Amniotic stem cell (primary cell): ENCODE measurements around the gene RIBC2.
"Not testable (repeated sequence)": the region's sequence is repeated elsewhere in the genome, so short reads cannot be mapped to it uniquely, and the experiment has no call there.

Experiments used
- DNase-seq: peaks from one replicate; lab custom pipeline; 2025; lab: John Stamatoyannopoulos, UW

Gene RIBC2

DNA sequence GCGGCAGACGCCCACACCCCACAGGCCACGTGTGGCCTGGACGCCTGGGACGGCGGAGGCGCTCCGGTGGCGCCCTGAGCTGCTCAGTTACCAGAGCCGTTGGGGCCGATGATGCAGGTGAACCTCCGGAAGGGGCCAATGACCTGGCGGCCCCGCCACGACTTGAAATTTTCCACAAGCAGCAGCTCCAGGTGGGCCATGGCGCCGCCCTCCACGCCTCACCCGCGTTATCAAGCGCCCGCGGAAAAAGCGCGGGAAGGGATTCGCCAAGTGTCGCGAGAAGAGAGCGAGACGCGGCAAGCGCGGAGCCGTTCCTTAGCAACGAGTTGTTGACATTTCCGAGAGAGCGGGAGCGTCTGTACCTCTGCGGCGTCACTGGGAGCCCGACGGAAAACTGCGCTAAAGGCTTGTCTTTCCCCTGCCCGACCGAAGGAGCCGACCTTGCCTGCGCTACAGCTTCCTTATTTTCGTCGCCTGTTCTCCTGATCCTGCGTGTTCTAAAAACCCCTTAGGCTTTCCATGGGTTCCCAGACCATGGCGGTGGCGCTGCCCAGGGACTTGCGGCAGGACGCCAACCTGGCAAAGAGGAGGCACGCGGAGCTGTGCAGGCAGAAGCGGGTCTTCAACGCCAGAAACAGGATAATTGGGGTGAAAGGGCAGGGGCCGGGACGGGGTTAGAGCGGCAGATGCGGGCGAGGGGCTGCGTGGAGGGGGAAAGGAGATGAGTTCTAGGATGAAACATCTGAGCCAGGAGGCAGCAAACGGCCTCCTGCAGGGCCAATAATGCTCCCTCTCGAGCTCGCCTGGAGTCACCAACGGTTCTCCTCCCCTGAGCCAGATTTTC is at the start of gene RIBC2, which contains the start of gene SMC1B:
RIBC2 (plus strand) TSS at position 326 of the 844 bp plus-strand sequence; CDS start at position 520, 194 bp downstream.
SMC1B (minus strand) TSS at position 232 of the 844 bp plus-strand sequence; CDS start at position 200, 32 bp downstream.
- no peak for DNase-seq

GRCh38 chr22:45366713-45367112 is 46.8 kb upstream of the RIBC2 start:
- no peak for DNase-seq

- not testable (repeated sequence) for DNase-seq
Observed at GRCh38 chr22:45373592-45373991, 39.9 kb upstream of the RIBC2 start.

DNA sequence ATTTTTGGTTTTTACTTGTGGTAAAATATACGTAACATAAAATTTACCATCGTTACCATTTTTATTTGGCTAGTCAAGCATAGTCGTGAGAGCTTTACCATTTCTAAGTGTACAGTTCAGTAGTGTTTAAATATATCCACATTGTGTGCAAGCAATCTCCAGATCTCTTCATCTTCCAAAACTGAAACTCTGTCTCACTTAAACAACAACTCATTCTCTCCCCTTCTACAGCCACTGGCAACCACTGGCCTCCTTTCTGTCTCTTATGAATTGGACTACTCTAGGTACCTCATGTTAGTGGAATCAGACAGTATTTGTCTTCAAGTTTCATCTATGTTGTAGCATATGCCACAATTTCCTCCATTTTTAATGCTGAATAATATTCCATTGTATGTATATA is 37.5 kb upstream of the RIBC2 start:
- no peak for DNase-seq

- DNase-seq: no peak
Observed at GRCh38 chr22:45376703-45377102, 36.8 kb upstream of the RIBC2 start.

DNA sequence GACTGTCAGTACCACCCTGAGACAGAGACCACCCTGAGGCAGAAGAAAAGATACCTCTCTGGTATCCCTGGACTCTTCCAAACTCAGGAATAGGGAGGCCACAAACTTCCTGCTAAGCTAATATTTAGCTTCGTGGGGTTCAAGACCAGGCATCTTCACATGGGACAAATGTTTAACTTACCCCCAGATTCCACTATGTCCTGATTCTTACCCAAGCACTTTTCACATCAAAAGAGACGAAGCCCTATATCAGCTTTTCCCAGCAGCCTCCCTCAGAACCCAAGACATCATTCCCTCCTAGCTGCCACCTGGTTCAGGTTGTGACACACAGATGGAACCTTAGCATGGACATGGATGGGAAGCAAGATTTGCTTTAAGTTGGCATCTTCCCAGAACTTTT is 32.1 kb upstream of the RIBC2 start:
- DNase-seq: no peak

DNA sequence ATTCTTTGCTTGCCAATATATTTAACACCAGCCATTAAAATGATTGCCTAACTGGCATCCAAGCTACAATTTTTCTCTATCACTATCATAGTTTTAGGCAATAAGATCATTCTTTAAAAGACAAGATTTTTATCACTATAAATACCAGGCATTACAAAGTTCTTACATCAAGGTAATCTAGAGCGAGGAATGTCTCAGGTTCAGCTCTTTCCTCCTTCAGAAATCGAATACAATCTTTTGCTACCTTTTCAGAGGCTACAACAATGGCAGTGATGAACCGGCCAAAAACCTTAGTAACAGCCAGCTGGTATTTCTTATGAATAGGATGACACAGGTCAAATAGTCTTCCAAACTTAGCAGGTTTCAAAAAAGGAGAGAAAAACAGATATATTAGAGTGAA is 23.9 kb upstream of the RIBC2 start:
- no peak for DNase-seq

GRCh38 chr22:45397806-45398205 is 15.7 kb upstream of the RIBC2 start:
- DNase-seq: no peak

DNA sequence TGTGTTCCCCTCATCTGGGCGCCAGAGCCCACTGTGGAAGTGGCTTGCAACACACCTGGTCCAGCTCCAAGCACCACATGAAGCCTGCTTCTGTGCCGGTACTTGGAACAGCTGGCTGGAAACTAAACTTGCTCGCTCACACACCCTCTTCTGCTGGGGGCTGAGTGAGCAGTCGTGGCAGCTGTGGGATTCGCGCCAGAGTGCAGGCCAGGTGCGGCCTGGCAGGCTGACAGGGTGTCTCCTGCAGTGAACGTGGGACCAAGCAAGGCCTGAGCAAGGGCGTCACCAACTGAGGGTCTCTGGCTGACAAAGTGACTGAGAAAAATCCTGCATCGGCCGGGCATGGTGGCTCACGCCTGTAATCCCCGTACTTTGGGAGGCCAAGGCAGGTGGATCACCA is 15.3 kb upstream of the RIBC2 start:
- DNase-seq: no peak

DNA sequence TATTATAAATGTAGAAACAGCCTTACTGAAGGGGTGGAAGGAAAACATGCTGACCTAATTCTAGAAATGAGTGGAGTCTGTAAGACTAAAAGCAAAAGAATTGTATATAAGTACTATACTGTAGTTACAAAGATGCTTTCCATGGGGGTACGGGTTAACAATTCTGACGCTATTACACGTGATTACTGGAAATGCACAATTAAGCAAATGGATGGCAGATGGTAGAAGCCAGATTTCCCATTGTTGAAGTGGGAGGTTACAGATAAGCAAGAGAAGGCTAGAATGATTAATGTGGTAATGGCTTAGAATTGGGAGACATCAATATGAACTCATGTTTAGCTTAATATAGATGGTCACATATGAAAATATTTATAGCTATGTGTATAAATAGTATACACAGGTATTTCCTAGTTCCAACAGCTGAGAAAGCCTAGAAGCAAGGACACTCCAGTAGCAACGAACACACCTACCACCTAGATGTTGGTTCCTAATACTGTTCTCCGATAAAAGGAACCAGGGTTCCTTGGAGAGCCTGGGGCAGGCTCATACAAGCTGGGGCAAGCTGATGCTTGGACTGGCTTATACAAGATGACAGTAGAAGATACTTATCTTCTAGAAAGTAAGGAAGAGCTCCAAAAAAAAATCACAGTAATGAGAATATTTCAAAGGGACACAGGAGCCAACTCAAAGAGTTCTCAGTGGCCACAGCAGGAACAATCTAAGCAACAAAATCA is 13.6 kb upstream of the RIBC2 start:
- DNase-seq: no peak

DNA sequence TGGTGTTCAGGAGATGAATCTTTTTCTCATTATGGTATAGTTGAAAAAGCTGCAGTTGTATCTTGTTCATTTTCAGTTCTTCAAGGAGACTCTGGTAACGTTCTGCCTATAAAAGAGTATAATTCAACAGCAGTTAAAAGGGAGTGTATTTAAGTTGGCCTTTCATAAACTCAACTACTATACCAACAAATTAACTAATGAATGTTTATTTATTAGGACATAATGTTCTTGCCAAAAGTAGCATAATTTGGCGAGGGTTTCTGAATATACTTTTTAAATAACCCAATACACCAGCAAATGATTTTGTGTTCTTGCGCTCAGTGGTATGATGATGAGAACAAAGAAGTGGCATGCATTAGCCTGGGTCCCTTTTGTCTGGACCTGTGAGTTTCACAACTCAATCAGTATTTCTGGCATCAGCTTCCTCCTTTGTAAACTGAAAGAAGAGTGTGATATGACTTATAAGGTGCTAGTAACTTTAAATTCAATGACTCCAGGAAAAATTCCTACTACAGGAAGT is 11.0 kb upstream of the RIBC2 start:
- no peak for DNase-seq

GRCh38 chr22:45407793-45408192 is 5.7 kb upstream of the RIBC2 start:
- DNase-seq: no peak

DNA sequence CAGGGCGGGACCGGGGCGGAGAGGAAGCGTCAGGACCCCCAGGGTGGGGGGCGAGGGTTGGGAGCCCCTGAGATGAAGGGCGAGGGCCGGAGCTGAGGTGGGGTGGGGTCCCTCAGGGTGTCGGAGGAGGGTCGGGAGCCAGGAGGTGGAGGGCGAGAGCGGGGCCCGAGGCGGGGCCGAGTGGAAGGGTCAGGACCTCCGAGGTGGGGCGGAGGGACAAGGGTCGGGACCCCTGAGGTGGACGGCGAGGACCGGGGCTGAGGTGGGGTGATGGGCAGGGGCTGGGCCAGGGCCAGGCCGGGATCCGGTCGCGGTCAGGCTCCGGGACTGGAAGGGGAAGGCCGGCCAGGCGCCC is 503 bp upstream of the RIBC2 start:
- DNase-seq: no peak

DNA sequence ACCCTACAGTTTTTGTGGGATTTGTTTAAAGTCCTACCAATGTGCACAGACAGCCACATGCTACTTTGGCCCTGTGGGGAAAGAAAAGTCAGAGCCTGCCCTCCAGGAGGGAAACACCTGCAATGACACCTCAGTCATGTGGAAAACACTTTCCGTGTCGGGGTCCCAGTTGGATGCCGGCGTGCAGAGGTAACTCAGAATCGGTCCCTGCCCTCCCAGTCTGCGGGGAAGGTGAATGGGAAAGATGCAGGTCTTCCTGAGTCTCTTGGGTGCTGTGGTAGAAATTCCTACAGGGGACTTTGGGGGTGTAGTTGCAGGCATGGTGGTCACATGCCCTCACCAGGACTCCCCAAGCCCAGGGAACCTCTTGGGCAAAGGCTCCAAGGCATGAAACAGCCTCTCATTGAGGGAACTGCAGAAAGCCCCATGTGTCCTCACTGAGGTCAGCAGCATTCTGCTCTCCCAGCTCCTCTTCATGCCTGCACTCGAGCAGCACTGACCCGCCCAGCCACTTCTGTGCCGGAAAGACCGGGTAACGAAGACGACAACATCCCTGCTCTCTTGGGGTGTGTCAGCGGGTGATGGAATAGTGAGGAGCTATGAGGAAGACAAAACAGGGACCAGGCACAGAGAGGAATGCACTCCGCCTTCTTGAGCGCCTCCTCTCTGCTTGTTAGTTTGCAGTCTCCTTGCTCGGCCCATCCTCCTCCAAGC is 4.7 kb downstream of the RIBC2 start:
- no peak for DNase-seq

DNA sequence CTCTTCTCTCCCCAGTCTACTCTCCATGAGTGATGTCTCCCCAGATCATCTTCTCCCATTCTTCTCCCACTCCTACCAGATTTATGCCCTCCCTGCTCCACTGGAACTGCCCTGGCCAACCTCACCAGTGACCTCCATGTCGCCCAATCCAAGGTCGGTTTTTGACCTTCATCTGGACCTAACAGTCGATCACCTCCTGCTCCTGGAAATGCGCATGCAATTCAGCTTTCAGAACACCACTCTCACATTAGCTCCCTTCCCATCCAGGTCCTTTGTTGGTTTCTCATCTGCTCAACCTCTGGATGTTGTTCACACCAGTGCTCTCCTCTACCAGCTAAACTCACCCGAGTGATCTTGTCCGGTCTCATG is 5.3 kb downstream of the RIBC2 start:
- no peak for DNase-seq

DNA sequence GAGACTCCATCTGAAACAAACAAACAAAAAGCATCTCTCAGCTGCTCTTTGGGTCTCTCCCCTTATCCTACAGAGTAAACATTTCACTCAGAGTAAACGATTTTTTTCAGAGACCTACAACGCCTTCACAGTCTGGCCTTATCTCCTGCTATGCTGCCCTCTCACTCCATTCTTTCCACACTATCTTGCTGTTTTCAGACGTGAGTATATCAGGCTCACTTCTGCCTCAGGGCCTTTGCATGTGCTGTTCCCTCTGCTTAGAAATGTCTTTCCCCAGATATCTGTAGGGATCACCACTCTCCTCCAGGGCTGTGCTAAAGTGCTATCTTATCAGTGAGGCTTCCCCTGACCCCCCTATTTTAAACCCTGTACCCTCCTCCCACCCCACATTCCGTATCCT is 6.5 kb downstream of the RIBC2 start:
- no peak for DNase-seq

GRCh38 chr22:45420539-45420938 is 7.0 kb downstream of the RIBC2 start:
- no peak for DNase-seq

- no peak for DNase-seq
Observed at GRCh38 chr22:45421349-45422055, 8.0 kb downstream of the RIBC2 start.

DNA sequence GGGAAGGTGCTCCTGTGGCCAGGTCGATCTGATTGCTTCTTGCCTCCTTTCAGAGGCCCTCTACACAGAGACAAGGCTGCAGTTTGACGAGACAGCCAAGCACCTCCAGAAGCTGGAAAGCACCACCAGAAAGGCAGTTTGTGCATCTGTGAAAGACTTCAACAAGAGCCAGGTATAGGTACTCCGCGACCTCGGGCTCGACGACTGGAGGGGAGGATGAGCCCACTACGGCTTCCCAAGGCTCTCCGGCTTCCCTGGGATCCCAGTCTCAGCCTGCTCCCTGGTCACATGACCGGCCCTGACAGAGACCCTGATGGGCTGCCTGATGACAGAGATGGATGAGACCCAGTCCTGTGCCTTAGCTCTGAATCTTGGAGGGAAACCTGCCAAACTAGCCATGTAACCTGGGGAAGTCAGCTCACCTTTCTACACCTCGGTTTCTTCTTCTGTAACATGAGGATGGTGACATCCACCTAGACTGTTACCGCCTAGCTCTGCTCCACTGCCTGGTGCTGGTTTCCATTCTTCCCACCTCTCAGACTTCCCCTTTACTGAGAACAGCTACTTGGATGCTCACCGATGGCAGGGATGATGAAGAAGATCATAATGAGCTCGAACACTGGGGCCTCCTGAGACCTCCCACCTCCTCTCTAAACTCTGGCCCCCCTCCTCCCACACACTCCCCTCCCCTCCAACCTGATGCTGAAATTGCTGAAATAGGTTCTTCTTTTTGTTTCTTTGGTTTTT is 8.9 kb downstream of the RIBC2 start:
- DNase-seq: no peak

GRCh38 chr22:45423524-45423923 is 10.0 kb downstream of the RIBC2 start:
- DNase-seq: no peak

DNA sequence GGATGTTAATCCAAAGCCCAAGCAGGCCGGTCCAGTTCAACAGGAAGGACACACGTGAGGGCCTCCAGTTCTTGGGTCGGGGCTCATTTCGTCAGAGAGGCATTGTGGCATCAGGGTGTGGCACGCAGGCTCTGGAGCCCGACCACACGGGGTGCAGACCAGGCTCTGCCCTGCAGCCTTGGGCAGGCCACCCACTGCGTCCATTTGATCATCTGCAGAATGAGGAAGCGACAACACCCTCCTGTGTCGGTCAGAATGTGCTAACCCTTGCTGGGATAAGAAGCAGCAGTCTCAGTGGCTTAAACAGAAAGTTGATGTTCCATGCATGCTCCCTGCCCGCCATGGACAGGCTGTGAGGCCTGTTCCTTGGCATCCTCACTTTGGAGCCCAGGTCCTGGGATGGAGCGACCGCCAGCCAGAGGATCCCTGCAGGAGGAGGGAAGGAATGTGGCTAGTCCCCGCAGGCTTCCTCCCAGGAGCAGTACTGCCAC is 10.8 kb downstream of the RIBC2 start:
- no peak for DNase-seq
